HepG2 (cell line): Measurements from ENCODE around the gene NAIF1. TPM values are rescaled to one million over a fixed set of nuclear protein-coding genes. Genes with fewer than 3 reads are reported as not detected.

ENCODE experiments used
- ATF7 ChIP-seq, 2 experiments: fragments of 450-650 bp in 1 of 2; sonication (generic) in 1 of 2; formaldehyde crosslinking in 1 of 2; IDR thresholded peaks; 2 replicates each; pipeline versions ENCODE4 v1.4.0 to v1.6.1; 2016 to 2020; ENCODE audit warnings: antibody characterized with exemption in 1 of 2, mild to moderate bottlenecking in 1 of 2, missing genetic modification reagents in 1 of 2
- FOXK2 ChIP-seq: fragments of 450-650 bp; IDR thresholded peaks from 2 replicates; pipeline ENCODE4 v1.6.1; 2016
- KLF6 ChIP-seq: IDR thresholded peaks from 2 replicates; pipeline ENCODE4 v1.8.0; 2016; ENCODE audit warnings: missing biosample characterization, missing genetic modification reagents
- NBN ChIP-seq: fragments of 450-650 bp; conservative IDR thresholded peaks from 2 replicates; pipeline ENCODE4 v1.6.1; 2017
- TMF1 ChIP-seq: sonication (generic); formaldehyde crosslinking; IDR thresholded peaks from 2 replicates; pipeline ENCODE4 v1.8.1; 2022; ENCODE audit warnings: low read depth, missing genetic modification reagents
- U2AF2 ChIP-seq: fragments of 200-400 bp; formaldehyde crosslinking; IDR thresholded peaks from 2 replicates; pipeline ENCODE4 v1.6.1; 2017; ENCODE audit warnings: low read depth, mild to moderate bottlenecking, low read length
- WIZ ChIP-seq: sonication (generic); formaldehyde crosslinking; IDR thresholded peaks from 2 replicates; pipeline ENCODE4 v1.5.1; 2020; ENCODE audit warnings: mild to moderate bottlenecking, missing genetic modification reagents
- ZNF101 ChIP-seq: sonication (generic); formaldehyde crosslinking; IDR thresholded peaks from 2 replicates; pipeline ENCODE4 v1.4.0; 2020; ENCODE audit warnings: mild to moderate bottlenecking, low read depth, missing genetic modification reagents, borderline replicate concordance
- ZNF12 ChIP-seq: sonication (generic); formaldehyde crosslinking; IDR thresholded peaks from 2 replicates; pipeline ENCODE4 v1.5.0; 2020; ENCODE audit warnings: missing genetic modification reagents
- ZNF510 ChIP-seq: sonication (generic); formaldehyde crosslinking; IDR thresholded peaks from 2 replicates; pipeline ENCODE4 v1.4.0; 2020; ENCODE audit warnings: low read depth, mild to moderate bottlenecking, missing genetic modification reagents
- ZNF605 ChIP-seq: sonication (generic); formaldehyde crosslinking; IDR thresholded peaks from 2 replicates; pipeline ENCODE4 v1.8.0; 2022; ENCODE audit warnings: mild to moderate bottlenecking, missing genetic modification reagents
- polyA plus RNA-seq, 8 experiments: library from polyadenylated mRNA; depleted of rRNA in 3 of 8; stranded (reverse) in 7 of 8; unstranded in 1 of 8; fragments of >200 nt; fragmentation: Illumina TruSeq in 4 of 8; extraction: Trizol in 4 of 8; gene quantifications; 2 replicates each; pipeline versions ENCODE4 v1.2.1 to v1.2.3, GENCODE V29; 2011 to 2016; ENCODE audit warnings: low read depth in 4 of 8, missing spikeins in 1 of 8, mixed read lengths in 1 of 8; ENCODE audit not compliant: insufficient read depth in 1 of 8
- total RNA-seq, 5 experiments: library from RNA; depleted of rRNA; stranded (reverse); fragments of >200 nt; fragmentation: Illumina TruSeq; extraction: Trizol; gene quantifications; 2 replicates each; pipeline ENCODE4 v1.2.3, GENCODE V29; 2016; ENCODE audit warnings: low read depth in 1 of 5
- TF ChIP-seq, protein P1 (sequence below): IDR thresholded peaks from 2 replicates; pipeline ENCODE4 v1.6.1; 2018; ENCODE audit warnings: missing genetic modification reagents, mild to moderate bottlenecking, missing compliant biosample characterization
- TF ChIP-seq, protein P2 (sequence below): sonication (generic); formaldehyde crosslinking; IDR thresholded peaks from 2 replicates; pipeline ENCODE4 v1.4.0; 2020; ENCODE audit warnings: missing genetic modification reagents
- TF ChIP-seq, protein P3 (sequence below), 2 experiments: IDR thresholded peaks; 2 replicates each; pipeline ENCODE4 v1.6.1; 2011 to 2012; ENCODE audit warnings: low read length in 2 of 2, borderline replicate concordance in 1 of 2, low read depth in 1 of 2, mild to moderate bottlenecking in 1 of 2, moderate library complexity in 1 of 2
- TF ChIP-seq, protein P4 (sequence below): sonication (generic); formaldehyde crosslinking; IDR thresholded peaks from 2 replicates; pipeline ENCODE4 v1.4.0; 2020; ENCODE audit warnings: missing genetic modification reagents
- TF ChIP-seq, protein P5 (sequence below): sonication (generic); formaldehyde crosslinking; IDR thresholded peaks from 2 replicates; pipeline ENCODE4 v1.5.0; 2020; ENCODE audit warnings: missing genetic modification reagents, mild to moderate bottlenecking, borderline replicate concordance
- TF ChIP-seq, protein P6 (sequence below): sonication (generic); formaldehyde crosslinking; IDR thresholded peaks from 2 replicates; pipeline ENCODE4 v1.8.0; 2022; ENCODE audit warnings: missing genetic modification reagents, mild to moderate bottlenecking, moderate library complexity, borderline replicate concordance

Gene NAIF1
- total and polyA plus RNA-seq, 2 of the 13 experiments (the other 11 are each of a cell fraction or from before 2014, with no cell fraction given) = 6.0 to 6.9 TPM

DNA sequence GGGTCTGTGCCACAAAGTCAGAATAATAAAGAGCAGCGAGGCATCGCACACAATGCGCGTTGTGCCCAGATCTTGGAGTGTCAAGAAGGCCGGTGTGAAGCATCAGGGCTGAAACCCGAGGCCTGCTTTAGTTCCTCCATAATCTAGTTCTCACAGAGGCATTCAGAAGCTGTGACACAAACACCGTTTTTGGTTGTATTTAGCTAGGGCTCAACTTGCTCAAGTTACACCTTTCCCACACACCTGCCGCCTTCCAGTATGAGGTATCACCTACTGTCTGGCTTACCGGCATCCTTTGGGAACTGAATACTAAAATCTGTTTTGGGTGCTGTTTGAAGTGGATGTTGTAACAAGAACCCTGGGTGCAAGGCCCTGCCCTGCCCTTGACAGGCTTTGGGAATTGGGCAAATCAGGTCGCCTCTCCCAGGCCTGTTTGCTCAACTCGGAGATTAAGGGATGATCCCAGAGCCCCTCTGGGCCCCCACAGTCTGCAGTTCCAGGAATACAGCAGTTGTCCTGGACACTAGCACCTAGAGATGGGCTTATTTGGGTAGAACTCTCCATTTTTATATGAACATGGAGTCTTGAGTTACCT is 27.9 kb upstream of the NAIF1 start (continued):
- TF ChIP-seq, protein P1, sequence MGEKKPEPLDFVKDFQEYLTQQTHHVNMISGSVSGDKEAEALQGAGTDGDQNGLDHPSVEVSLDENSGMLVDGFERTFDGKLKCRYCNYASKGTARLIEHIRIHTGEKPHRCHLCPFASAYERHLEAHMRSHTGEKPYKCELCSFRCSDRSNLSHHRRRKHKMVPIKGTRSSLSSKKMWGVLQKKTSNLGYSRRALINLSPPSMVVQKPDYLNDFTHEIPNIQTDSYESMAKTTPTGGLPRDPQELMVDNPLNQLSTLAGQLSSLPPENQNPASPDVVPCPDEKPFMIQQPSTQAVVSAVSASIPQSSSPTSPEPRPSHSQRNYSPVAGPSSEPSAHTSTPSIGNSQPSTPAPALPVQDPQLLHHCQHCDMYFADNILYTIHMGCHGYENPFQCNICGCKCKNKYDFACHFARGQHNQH = no peak
- TF ChIP-seq U2AF2 (no peak), ZNF605 (CRISPR knock-in tag) (no peak), ZNF101 (CRISPR knock-in tag) (no peak), TMF1 (CRISPR knock-in tag) (no peak), WIZ (no peak), ZNF12 (no peak), NBN (no peak), FOXK2 (no peak), ATF7 (IDR thresholded peaks at IDR 0.05) (no peak), ATF7 (CRISPR knock-in tag; IDR thresholded peaks at IDR 0.05) (no peak), KLF6 (CRISPR knock-in tag) (no peak), ZNF510 (CRISPR knock-in tag) (no peak)
- TF ChIP-seq, protein P2, sequence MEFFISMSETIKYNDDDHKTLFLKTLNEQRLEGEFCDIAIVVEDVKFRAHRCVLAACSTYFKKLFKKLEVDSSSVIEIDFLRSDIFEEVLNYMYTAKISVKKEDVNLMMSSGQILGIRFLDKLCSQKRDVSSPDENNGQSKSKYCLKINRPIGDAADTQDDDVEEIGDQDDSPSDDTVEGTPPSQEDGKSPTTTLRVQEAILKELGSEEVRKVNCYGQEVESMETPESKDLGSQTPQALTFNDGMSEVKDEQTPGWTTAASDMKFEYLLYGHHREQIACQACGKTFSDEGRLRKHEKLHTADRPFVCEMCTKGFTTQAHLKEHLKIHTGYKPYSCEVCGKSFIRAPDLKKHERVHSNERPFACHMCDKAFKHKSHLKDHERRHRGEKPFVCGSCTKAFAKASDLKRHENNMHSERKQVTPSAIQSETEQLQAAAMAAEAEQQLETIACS = no peak
- TF ChIP-seq, protein P3, sequence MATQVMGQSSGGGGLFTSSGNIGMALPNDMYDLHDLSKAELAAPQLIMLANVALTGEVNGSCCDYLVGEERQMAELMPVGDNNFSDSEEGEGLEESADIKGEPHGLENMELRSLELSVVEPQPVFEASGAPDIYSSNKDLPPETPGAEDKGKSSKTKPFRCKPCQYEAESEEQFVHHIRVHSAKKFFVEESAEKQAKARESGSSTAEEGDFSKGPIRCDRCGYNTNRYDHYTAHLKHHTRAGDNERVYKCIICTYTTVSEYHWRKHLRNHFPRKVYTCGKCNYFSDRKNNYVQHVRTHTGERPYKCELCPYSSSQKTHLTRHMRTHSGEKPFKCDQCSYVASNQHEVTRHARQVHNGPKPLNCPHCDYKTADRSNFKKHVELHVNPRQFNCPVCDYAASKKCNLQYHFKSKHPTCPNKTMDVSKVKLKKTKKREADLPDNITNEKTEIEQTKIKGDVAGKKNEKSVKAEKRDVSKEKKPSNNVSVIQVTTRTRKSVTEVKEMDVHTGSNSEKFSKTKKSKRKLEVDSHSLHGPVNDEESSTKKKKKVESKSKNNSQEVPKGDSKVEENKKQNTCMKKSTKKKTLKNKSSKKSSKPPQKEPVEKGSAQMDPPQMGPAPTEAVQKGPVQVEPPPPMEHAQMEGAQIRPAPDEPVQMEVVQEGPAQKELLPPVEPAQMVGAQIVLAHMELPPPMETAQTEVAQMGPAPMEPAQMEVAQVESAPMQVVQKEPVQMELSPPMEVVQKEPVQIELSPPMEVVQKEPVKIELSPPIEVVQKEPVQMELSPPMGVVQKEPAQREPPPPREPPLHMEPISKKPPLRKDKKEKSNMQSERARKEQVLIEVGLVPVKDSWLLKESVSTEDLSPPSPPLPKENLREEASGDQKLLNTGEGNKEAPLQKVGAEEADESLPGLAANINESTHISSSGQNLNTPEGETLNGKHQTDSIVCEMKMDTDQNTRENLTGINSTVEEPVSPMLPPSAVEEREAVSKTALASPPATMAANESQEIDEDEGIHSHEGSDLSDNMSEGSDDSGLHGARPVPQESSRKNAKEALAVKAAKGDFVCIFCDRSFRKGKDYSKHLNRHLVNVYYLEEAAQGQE (IDR thresholded peaks at IDR 0.05; ENCODE audit: borderline replicate concordance in 1 of 2, low read depth in 1 of 2, low read length in 2 of 2) = no peak
- TF ChIP-seq, protein P4, sequence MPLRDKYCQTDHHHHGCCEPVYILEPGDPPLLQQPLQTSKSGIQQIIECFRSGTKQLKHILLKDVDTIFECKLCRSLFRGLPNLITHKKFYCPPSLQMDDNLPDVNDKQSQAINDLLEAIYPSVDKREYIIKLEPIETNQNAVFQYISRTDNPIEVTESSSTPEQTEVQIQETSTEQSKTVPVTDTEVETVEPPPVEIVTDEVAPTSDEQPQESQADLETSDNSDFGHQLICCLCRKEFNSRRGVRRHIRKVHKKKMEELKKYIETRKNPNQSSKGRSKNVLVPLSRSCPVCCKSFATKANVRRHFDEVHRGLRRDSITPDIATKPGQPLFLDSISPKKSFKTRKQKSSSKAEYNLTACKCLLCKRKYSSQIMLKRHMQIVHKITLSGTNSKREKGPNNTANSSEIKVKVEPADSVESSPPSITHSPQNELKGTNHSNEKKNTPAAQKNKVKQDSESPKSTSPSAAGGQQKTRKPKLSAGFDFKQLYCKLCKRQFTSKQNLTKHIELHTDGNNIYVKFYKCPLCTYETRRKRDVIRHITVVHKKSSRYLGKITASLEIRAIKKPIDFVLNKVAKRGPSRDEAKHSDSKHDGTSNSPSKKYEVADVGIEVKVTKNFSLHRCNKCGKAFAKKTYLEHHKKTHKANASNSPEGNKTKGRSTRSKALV (CRISPR knock-in tag) = no peak
- TF ChIP-seq, protein P5, sequence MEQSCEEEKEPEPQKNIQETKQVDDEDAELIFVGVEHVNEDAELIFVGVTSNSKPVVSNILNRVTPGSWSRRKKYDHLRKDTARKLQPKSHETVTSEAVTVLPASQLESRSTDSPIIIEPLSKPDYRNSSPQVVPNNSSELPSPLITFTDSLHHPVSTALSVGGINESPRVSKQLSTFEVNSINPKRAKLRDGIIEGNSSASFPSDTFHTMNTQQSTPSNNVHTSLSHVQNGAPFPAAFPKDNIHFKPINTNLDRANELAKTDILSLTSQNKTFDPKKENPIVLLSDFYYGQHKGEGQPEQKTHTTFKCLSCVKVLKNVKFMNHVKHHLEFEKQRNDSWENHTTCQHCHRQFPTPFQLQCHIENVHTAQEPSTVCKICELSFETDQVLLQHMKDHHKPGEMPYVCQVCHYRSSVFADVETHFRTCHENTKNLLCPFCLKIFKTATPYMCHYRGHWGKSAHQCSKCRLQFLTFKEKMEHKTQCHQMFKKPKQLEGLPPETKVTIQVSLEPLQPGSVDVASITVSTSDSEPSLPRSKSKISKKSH = no peak
- TF ChIP-seq, protein P6, sequence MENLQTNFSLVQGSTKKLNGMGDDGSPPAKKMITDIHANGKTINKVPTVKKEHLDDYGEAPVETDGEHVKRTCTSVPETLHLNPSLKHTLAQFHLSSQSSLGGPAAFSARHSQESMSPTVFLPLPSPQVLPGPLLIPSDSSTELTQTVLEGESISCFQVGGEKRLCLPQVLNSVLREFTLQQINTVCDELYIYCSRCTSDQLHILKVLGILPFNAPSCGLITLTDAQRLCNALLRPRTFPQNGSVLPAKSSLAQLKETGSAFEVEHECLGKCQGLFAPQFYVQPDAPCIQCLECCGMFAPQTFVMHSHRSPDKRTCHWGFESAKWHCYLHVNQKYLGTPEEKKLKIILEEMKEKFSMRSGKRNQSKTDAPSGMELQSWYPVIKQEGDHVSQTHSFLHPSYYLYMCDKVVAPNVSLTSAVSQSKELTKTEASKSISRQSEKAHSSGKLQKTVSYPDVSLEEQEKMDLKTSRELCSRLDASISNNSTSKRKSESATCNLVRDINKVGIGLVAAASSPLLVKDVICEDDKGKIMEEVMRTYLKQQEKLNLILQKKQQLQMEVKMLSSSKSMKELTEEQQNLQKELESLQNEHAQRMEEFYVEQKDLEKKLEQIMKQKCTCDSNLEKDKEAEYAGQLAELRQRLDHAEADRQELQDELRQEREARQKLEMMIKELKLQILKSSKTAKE (CRISPR knock-in tag) = peak; percentile 22; the same call in 1 of the 2 replicates
